RPMI7951 (cell line): ENCODE results near the gene LTBP2. TPM values are rescaled to one million over a fixed set of nuclear protein-coding genes. Genes with fewer than 3 reads are reported as not detected.

Source experiments
- DNase-seq: peaks from one replicate; pipeline ENCODE4 v3.0.0-alpha.2; 2012; ENCODE audit warnings: low read depth
- total RNA-seq: library from RNA; depleted of rRNA; stranded (reverse); fragments of >200 nt; shearing (Covaris generic); gene quantifications from 2 replicates; pipeline ENCODE4 v1.2.3, GENCODE V29; 2014

LTBP2 gene
- total RNA-seq, 1 experiment from 2014 or later, result 22.8 TPM

- no peak for DNase-seq
Measured at GRCh38 chr14:74638066-74638465, 26.0 kb upstream of the LTBP2 start.

GRCh38 chr14:74637178-74637550, 25.1 kb upstream of the LTBP2 start:
- no peak for DNase-seq

- peak; percentile 27 for DNase-seq
Measured at GRCh38 chr14:74636424-74637177, 24.6 kb upstream of the LTBP2 start.

DNA sequence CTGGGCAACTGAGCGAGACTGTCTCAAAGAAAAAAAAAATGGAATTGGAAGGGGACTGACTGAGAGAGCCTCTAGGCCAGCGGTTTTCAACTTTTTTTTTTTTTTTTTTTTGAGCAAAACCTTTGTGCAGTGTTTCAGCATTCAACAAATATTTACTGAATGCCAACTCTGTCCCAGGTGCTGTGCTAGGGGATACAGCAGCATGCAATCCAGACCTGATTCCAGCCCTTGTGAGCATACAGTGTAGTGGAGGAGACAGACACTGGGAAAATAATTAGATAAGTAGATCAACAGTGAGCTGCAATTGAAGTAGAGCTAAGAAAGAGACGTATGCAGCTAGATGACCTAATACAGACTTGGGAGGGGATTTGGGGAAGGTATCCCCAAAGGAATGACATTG, 23.8 kb upstream of the LTBP2 start:
- DNase-seq, result no peak

- DNase-seq, result no peak
Measured at GRCh38 chr14:74634964-74635363, 22.9 kb upstream of the LTBP2 start.

DNA sequence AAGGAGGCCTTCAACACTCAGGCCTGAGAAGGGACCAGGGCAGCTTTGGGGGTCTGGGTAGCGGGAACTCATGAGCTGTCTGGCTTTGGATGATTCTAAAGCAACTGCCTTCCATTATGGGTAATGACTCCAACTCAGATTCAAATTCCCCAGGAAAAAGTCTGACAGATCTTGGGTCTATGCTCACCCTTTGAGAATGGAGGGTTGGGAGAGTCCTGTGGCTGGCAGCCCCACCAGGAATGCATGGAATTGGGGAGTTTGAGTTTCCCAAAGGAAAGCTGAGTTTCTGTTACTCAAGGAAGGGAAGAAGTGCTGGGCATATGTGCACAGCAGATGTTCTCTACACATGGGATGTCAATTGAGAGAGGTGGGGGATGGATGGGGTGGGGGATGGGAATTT, 22.4 kb upstream of the LTBP2 start:
- no peak for DNase-seq

DNA sequence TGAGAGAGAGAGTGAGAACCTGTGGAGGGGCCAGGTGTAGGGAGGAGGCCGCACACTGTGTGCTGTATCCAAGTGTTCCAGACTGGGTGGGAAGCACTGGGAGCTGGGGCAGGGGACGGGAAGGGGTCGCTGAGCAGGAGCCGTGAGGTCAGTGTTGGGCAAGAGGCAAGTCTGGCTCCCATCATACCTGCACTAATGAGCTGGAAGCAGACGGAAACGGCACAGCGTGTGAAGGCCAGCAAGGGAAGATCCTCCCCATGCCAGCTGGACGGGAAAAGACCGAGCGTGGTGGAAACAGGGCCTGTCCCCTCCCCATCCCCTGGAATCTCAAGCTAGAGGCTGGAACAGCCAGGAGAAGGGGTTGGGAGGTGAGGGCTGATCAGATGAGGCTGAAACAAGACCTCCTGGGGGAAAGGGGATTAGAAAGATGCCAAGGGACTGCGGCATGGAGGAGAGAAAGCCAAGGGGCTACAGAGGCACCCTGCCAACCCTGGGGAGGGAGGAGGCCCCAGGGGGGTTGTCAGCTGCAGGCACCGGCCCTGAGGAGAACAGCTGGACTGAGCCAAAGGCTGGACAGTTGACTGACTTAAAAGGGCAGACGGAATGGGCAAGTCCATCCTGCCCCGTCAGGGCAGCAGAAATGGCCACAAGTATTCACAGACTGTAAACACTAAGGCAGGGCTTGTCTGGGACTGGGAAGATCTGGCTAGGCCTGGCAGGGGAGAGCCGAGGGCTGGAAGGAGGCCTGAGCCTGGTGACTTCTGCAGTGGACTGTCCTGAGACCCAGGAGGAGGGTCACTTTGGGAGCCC, 19.0 kb upstream of the LTBP2 start:
- DNase-seq, result no peak

DNA sequence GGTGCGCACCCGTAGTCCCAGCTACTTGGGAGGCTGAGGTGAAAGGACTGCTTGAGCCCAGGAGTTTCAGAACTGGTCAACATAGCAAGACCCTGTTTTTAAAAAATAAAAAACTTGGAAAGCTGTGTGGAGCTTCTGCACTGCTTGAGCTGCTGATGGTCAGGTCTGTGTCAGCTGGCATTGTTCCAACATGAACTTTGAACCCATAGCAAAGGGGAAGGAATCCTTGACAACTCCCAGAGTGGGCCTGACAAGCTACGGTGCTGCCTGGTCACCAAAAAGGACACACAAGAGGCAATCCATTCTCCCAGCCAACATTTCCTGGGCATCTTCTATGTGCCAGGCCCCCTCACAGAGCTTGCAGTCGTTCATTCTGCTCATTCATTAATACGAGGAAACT, 16.4 kb upstream of the LTBP2 start:
- no peak for DNase-seq

DNA sequence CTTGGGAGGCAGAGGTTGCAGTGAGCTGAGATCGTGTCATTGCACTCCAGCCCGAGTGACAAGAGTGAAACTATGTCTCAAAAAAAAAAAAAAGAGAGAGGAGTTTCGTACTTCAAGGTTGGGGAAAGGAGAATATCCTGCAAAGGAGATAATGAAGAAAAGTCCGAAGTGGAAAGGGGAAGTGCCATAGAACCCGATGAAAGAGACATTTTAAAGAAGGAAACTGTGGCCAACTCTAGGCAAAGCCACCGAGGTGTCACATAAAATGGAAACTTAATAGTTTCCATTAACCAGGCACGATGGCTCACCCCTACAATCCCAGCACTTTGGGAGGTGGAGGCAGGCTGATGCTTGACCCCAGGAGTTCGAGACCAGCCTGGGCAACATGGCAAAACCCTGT, 15.0 kb upstream of the LTBP2 start:
- no peak for DNase-seq

- DNase-seq, result no peak
Measured at GRCh38 chr14:74622257-74622656, 10.2 kb upstream of the LTBP2 start.

DNA sequence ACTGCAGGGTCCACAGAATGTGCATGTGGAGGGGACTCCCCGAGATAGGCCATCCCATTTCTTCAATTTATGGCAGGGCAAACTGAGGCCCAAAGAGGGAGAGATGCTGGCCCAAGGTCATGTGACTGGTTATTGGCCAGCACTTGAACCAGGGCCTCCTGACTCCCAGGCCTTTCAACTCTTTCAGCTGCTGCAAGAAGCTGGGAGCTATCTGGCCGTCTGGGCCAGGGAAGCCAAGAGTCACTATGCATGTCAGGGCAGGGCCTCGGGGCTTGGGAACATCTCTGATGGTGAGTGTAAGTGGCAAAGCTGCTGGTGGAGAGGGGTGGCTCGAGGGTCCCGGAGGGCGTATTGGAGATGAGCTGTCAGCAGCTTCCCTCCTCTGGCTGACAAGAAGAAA, 9.5 kb upstream of the LTBP2 start:
- no peak for DNase-seq

DNA sequence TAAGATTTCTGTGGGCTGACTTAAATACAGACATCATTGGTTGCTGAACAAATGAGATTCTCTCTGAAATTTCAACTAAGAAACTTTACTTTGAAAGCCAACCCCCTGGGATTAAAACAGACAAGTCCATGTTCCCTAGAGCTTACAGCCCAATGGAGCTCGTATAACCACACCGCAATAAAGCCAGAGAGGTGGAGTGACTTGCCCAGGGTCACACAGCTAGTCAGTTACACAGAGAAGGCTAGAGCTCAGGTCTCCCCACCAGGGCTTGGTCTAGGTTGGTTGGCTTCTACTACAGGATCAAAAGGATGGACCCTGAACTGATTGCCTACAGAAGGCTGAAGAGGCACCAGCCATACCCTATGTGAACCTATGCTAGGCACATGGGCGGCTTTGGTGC, 8.9 kb upstream of the LTBP2 start:
- no peak for DNase-seq

- DNase-seq, result peak; percentile 98
Measured at GRCh38 chr14:74620497-74620921, 8.5 kb upstream of the LTBP2 start.

- peak; percentile 99 for DNase-seq
Measured at GRCh38 chr14:74619672-74620131, 7.7 kb upstream of the LTBP2 start.

DNA sequence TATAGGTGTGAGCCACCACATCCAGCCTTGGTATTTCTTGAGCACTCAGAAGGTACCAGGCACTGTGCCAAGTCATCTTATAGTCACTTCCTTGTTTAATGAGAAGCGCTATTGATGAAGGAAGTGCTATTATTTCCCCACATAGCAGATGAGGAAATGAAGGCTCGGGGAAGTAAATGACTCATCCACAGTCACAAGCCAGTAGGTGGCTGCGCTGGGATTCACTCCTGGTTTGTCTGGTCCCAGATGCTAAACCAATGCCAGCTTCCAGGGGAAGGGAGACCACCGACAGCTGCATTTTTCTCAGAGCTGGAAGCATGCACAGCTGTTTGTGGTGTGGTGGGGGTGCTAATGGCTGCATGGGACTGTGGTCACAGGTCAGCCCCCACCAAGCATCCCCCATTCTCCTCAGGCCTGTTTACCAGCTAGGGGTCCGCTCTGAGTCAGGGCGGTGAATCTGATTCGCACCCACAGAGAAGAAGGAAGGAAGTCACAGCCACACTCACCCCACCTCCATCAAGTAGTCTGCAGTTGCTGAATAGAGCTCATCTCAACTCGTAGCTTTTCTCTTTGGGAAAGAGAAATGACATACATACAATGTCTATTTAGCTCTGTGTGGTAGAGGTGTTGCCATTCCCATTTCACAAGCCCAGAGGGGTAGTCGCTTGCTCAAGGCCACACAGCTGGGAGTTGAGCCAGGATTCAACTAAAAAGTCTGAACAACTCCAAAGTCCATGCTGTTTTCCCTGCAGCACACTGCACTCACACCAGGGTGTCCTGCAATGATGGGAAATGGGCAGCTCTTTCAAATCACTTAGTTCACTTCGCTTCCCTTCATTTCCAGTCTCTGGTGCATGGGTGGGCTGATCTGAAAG, 6.3 kb upstream of the LTBP2 start:
- peak; percentile 88 for DNase-seq

- no peak for DNase-seq
Measured at GRCh38 chr14:74616996-74617700, 5.1 kb upstream of the LTBP2 start.

DNA sequence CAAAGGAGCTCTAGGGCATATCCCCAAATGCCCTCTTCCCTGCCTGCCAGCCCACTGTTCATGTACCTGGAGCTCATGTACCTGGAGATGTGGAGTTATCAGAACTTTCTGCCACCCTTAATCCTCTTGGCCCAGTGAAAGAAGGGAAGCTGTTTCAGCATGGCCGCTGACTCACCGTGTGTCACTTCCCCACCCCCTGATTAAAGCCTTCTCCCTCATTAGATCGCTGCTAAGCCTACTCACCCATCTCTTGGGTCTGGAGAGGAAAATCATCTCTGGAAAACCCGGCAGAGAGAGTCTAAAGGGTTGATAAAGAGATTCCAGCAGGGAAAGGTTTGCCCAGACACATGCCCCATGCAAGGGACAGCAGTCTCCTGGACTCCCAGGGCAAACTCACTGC, 4.5 kb upstream of the LTBP2 start:
- DNase-seq, result peak; percentile 88

DNA sequence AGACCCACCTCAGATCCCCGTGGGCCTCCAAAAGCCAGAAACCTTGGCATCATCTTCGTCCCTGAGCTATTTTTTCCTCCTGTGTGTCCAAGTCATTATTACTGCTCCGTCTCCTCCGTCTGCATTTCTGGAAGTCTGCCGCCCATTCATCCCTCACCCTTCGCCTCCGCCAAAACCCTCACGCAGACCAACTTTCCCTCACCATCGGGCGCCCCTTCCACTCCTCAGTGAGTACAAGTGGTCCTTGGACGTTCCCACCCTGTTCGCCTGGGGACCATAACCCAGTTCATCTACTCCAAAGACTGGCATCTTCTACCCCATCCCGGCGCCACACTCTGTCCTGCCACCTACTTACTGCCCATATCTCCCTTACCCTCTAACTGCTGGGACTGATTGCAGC, 3.7 kb upstream of the LTBP2 start:
- no peak for DNase-seq

DNA sequence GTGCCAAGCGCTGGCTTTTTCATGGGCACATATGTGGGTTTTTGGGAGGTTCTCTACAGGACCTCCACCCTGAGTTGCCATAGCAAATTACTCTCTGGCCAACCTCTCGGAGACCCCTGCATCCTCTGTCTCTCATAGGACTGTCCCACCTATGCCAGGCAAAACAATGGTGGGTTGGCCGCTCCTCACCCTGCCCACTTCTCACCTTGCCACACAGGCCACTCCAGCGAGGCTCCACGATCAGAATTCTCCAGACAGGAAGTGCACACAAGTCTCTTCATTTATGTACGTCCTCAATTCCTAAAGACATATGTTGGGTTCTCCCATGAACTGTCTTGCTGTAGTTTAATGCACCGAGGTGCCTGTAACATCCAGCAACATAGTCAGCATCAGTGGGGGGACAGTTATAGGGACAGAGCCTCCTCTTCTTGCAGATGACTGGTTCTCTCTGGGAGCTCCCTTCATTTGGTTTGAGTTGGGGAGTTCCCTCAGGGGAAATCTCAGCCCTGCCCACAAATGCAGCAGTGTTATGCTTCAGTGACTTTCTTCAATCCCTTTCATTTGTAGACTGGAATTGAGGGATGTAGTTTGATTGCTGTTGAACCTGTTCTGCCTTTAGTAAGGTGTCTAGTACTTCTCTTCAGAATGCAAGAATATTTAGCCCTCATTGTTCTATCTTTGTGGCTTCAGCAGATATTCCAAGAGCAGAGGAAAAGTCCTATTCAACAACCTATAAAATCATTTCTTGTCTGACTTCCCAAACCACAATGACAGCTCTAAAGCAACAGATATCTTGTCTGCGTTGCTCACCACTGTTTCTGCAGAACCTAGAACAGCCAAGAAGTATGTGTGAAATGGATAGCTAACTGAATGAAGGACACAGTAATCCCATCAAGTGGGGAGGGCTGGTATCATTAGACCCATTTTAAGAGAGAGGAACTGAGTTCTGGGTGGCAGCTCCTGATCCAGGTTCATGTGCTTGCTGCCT, 2.8 kb upstream of the LTBP2 start:
- peak; percentile 75 for DNase-seq

- DNase-seq, result peak; percentile 72
Measured at GRCh38 chr14:74613211-74613914, 1.3 kb upstream of the LTBP2 start.
